Endothelial cell of umbilical vein (primary cell): Measurements from ENCODE around the gene NXN. TPM values are rescaled to one million over a fixed set of nuclear protein-coding genes. Genes with fewer than 3 reads are reported as not detected.
A peak's percentile ranks its signal among the peaks of the same experiment; 100 is the strongest.

Source experiments
- BruUV-seq: library from RNA; stranded (reverse); fragments of 400-500 nt; replicated peaks from 2 replicates; lab custom pipeline; 2021; lab: Mats Ljungman, UMichigan
- CTCF ChIA-PET: fragments of 300-600, 350-600 bp; sonication (Branson Sonifier 250); formaldehyde crosslinking; loops from one replicate; lab custom pipeline; 2021; ENCODE audit warnings: antibody characterized with exemption, inconsistent platforms; lab: Charles Lee
- POLR2A ChIA-PET: fragments of 300-600, 350-600 bp; sonication (Branson Sonifier 250); formaldehyde crosslinking; loops from one replicate; lab custom pipeline; 2021; ENCODE audit warnings: antibody characterized with exemption, inconsistent platforms; lab: Charles Lee
- DNase-seq: peaks from one replicate; pipeline ENCODE4 v3.0.0-alpha.2; 2011; ENCODE audit warnings: low read depth, low spot score
- FAIRE-seq: peaks from 2 replicates; lab custom pipeline; 2011; peaks lifted over from hg19 to GRCh38; lab: Jason Lieb, UNC
- H2AFZ ChIP-seq: 2 replicates; pipeline ENCODE4 v1.6.0; 2012; ENCODE audit warnings: low read depth, low read length, control low read depth, inconsistent platforms
- H3K27ac ChIP-seq: 2 replicates; pipeline ENCODE4 v1.5.1; 2011; ENCODE audit warnings: low read depth, mild to moderate bottlenecking, control low read depth, low read length, moderate library complexity; ENCODE audit not compliant: insufficient read depth
- H3K27me3 ChIP-seq, 2 experiments: 2 replicates each; pipeline versions ENCODE4 v1.6.0 to v1.6.1; 2011; ENCODE audit warnings: low read length in 2 of 2, mixed read lengths in 1 of 2; ENCODE audit not compliant: control insufficient read depth in 2 of 2, insufficient read depth in 2 of 2
- H3K36me3 ChIP-seq, 2 experiments: 2 replicates in 1 of 2; 3 replicates in 1 of 2; pipeline ENCODE4 v1.5.1; 2011; ENCODE audit warnings: low read length in 2 of 2, mild to moderate bottlenecking in 1 of 2, moderate library complexity in 1 of 2; ENCODE audit not compliant: control insufficient read depth in 2 of 2, insufficient read depth in 2 of 2; ENCODE audit errors: extremely low read depth in 1 of 2
- H3K4me1 ChIP-seq: 3 replicates; pipeline ENCODE4 v1.5.1; 2011; ENCODE audit warnings: mild to moderate bottlenecking, low read length; ENCODE audit not compliant: control insufficient read depth, insufficient read depth; ENCODE audit errors: extremely low read depth
- H3K4me2 ChIP-seq: 2 replicates; pipeline ENCODE4 v1.6.1; 2011; ENCODE audit warnings: low read length, control low read depth, mixed read lengths; ENCODE audit not compliant: insufficient read depth
- H3K4me3 ChIP-seq, 3 experiments: fragments of 200-600 bp in 1 of 3; sonication (generic), shearing (Covaris generic) in 1 of 3; replicated peaks in 1 of 3; 2 replicates each; pipeline ENCODE4 v1.5.1; 2011 to 2016; ENCODE audit warnings: control low read depth in 3 of 3, low read length in 3 of 3, mild to moderate bottlenecking in 2 of 3, inconsistent platforms in 1 of 3, low read depth in 1 of 3, moderate library complexity in 1 of 3; ENCODE audit not compliant: insufficient read depth in 1 of 3
- H3K79me2 ChIP-seq: 2 replicates; pipeline ENCODE4 v1.6.0; 2012; ENCODE audit warnings: low read length, inconsistent platforms; ENCODE audit not compliant: control insufficient read depth, insufficient read depth
- H3K9ac ChIP-seq: replicated peaks from 2 replicates; pipeline ENCODE3; 2011; ENCODE audit warnings: low read length, control low read depth; ENCODE audit not compliant: insufficient read depth; ENCODE audit errors: extremely low read depth
- H3K9me1 ChIP-seq: replicated peaks from 3 replicates; pipeline ENCODE4 v1.6.0; 2011; ENCODE audit warnings: mild to moderate bottlenecking, low read length; ENCODE audit not compliant: control insufficient read depth, insufficient read depth; ENCODE audit errors: extremely low read depth
- H3K9me3 ChIP-seq: replicated peaks from 2 replicates; pipeline ENCODE4 v1.5.1; 2012; ENCODE audit warnings: low read length, inconsistent platforms; ENCODE audit not compliant: control insufficient read depth, insufficient read depth
- H4K20me1 ChIP-seq: replicated peaks from 2 replicates; pipeline ENCODE3; 2011; ENCODE audit warnings: mild to moderate bottlenecking, low read length; ENCODE audit not compliant: control insufficient read depth, insufficient read depth; ENCODE audit errors: extremely low read depth
- CTCF ChIP-seq, 2 donors: IDR thresholded peaks; 1 replicate in 1 of 2; 2 replicates in 1 of 2; pipeline ENCODE4 v1.5.1; 2011; ENCODE audit warnings: low read length in 2 of 2, mild to moderate bottlenecking in 2 of 2, moderate library complexity in 2 of 2, control low read depth in 1 of 2, inconsistent platforms in 1 of 2, low read depth in 1 of 2; ENCODE audit not compliant: insufficient read depth in 1 of 2; ENCODE audit errors: extremely low read depth in 1 of 2
- EZH2 ChIP-seq: IDR thresholded peaks from 2 replicates; pipeline ENCODE4 v1.6.1; 2012; ENCODE audit warnings: borderline replicate concordance, low read depth, mild to moderate bottlenecking, moderate library complexity, low read length, inconsistent platforms; ENCODE audit not compliant: severe bottlenecking
- FOS ChIP-seq: IDR thresholded peaks from 2 replicates; pipeline ENCODE4 v1.6.1; 2011; ENCODE audit warnings: mild to moderate bottlenecking, low read length, moderate library complexity, borderline replicate concordance; ENCODE audit not compliant: insufficient read depth
- GATA2 ChIP-seq: IDR thresholded peaks from 2 replicates; pipeline ENCODE4 v1.7.0; 2011; ENCODE audit warnings: low read depth, mild to moderate bottlenecking, moderate library complexity, mixed read lengths, low read length; ENCODE audit not compliant: insufficient read length, insufficient read depth
- JUN ChIP-seq: IDR thresholded peaks from 2 replicates; pipeline ENCODE4 v1.6.1; 2011; ENCODE audit warnings: borderline replicate concordance, low read depth; ENCODE audit not compliant: insufficient read length, insufficient read depth
- MAX ChIP-seq: IDR thresholded peaks from 2 replicates; pipeline ENCODE4 v1.6.1; 2011; ENCODE audit not compliant: insufficient read depth, insufficient read length
- MYC ChIP-seq: IDR thresholded peaks from one replicate; pipeline ENCODE4 v1.6.1; 2011; ENCODE audit warnings: mild to moderate bottlenecking, low read depth, low read length
- POLR2A ChIP-seq: IDR thresholded peaks from 2 replicates; pipeline ENCODE4 v1.6.1; 2012; ENCODE audit warnings: low read depth, mild to moderate bottlenecking, control low read depth, low read length
- POLR2AphosphoS5 ChIP-seq: IDR thresholded peaks from 2 replicates; pipeline ENCODE4 v1.6.1; 2012; ENCODE audit warnings: low read depth, mild to moderate bottlenecking, control low read depth, low read length, moderate library complexity; ENCODE audit not compliant: insufficient read depth
- dilution Hi-C: fragments of 300-500 bp; cut with MboI; formaldehyde crosslinking; loops from one replicate; pipeline ENCODE4 v1.15.0; 2019; ENCODE audit warnings: low sequenced_read_pairs; ENCODE audit not compliant: extremely low pct_ligation_motif_present
- intact Hi-C: fragments of 100-400 bp; cut with micrococcal nuclease; formaldehyde crosslinking; loops from one replicate; pipeline ENCODE4 v1.10.0; 2022
- polyA plus RNA-seq, 4 experiments: library from polyadenylated mRNA; depleted of rRNA in 3 of 4; stranded (reverse) in 3 of 4; unstranded in 1 of 4; fragments of >200 nt; gene quantifications; 2 replicates each; pipeline versions ENCODE4 v1.2.1 to v1.2.3, GENCODE V29; 2011 to 2012; ENCODE audit warnings: missing spikeins in 1 of 4
- total RNA-seq: library from RNA; stranded (reverse); gene quantifications from 2 replicates; pipeline ENCODE4 v1.2.3, GENCODE V29; 2021

Gene NXN
- total and polyA plus RNA-seq, 2 donors (not counting 3 experiments of a cell fraction or from before 2014, with no cell fraction given) = 69.5 to 77.3 TPM

GRCh38 chr17:896953-897661 lies 82.5 kb downstream of the NXN start:
- H3K4me1 ChIP-seq = peaks cover 9% of the 10 kb centered on the region
- peak overlapping the region; percentile 40 for H3K4me2 ChIP-seq
- intact Hi-C loops (no loop called here), dilution Hi-C loops (no loop called here)
- no peaks in the 10 kb centered on the region for H3K9me1 ChIP-seq
- H2AFZ ChIP-seq = peak overlapping the region; percentile 48
- no peaks in the 10 kb centered on the region for H4K20me1 ChIP-seq
- TF ChIP-seq FOS = no peak
- TF ChIP-seq MYC = no peak
- TF ChIP-seq EZH2 = no peak
- no peak for TF ChIP-seq GATA2
- no peak for TF ChIP-seq MAX
- TF ChIP-seq POLR2AphosphoS5 = no peak
- TF ChIP-seq CTCF (IDR thresholded peaks at IDR 0.05; ENCODE audit: extremely low read depth in 1 of 2, insufficient read depth in 1 of 2, low read depth in 1 of 2, low read length in 2 of 2) = no peak
- TF ChIP-seq POLR2A = no peak
- no peak for TF ChIP-seq JUN
- H3K79me2 ChIP-seq = no peaks in the 10 kb centered on the region
- ChIA-PET CTCF (interaction anchor here (1.0 to 2.1 kb wide), 2 partner anchors 18 to 84 kb away, joined by 3 to 13 read pairs; no protein-coding TSS in a partner anchor), POLR2A (no interaction called here)
- FAIRE-seq = peak; percentile 77
- H3K27ac ChIP-seq = no peak overlapping the region
- H3K27me3 ChIP-seq = no peaks in the 10 kb centered on the region
- no TSS peak for BruUV-seq
- H3K4me3 ChIP-seq = no peak overlapping the region
- H3K36me3 ChIP-seq = no peaks in the 10 kb centered on the region
- DNase-seq = peak; percentile 41
- no peaks in the 10 kb centered on the region for H3K9me3 ChIP-seq
- H3K9ac ChIP-seq = no peak overlapping the region
